ENCODE results near the gene NUP98.
"Not testable (repeated sequence)": the region's sequence is repeated elsewhere in the genome, so short reads cannot be mapped to it uniquely, and the experiment has no call there.

The NUP98 gene

GRCh38 chr11:3657331-3657730, 140.0 kb downstream of the NUP98 start:
- not testable (repeated sequence) for H3K4me1 ChIP-seq (ENCODE audit: control insufficient read depth, insufficient read depth, low read length, poor library complexity, severe bottlenecking); H3K4me3 ChIP-seq (ENCODE audit: extremely low read depth, insufficient read depth, low read length, poor library complexity, severe bottlenecking); H3K36me3 ChIP-seq (ENCODE audit: control insufficient read depth, insufficient read depth, low read length); H3K27ac ChIP-seq (ENCODE audit: low read depth, low read length, severe bottlenecking); H3K9me3 ChIP-seq (ENCODE audit: control insufficient read depth, low read length)
- 89 to 100% methylated on average over 2 to 4 of the region's 5 CpGs for WGBS, 2 experiments (ENCODE audit: insufficient coverage in 2 of 2)

GRCh38 chr11:3655547-3655946, 141.8 kb downstream of the NUP98 start:
- Histone ChIP-seq H3K27ac (ENCODE audit: low read depth, low read length, severe bottlenecking) (no peak overlapping the region), H3K4me3 (ENCODE audit: extremely low read depth, insufficient read depth, low read length, poor library complexity, severe bottlenecking) (no peak overlapping the region), H3K9me3 (ENCODE audit: control insufficient read depth, low read length) (no peaks in the 10 kb centered on the region), H3K36me3 (ENCODE audit: control insufficient read depth, insufficient read depth, low read length) (no peaks in the 10 kb centered on the region), H3K4me1 (ENCODE audit: control insufficient read depth, insufficient read depth, low read length, poor library complexity, severe bottlenecking) (no peaks in the 10 kb centered on the region)
- 83 to 84% methylated on average over 2 to 3 of the region's 3 CpGs for WGBS, 2 experiments (ENCODE audit: insufficient coverage in 2 of 2)

GRCh38 chr11:3652514-3652913, 144.8 kb downstream of the NUP98 start:
- H3K27ac ChIP-seq (ENCODE audit: low read depth, low read length, severe bottlenecking); H3K4me1 ChIP-seq (ENCODE audit: control insufficient read depth, insufficient read depth, low read length, poor library complexity, severe bottlenecking); H3K9me3 ChIP-seq (ENCODE audit: control insufficient read depth, low read length); H3K36me3 ChIP-seq (ENCODE audit: control insufficient read depth, insufficient read depth, low read length); H3K4me3 ChIP-seq (ENCODE audit: extremely low read depth, insufficient read depth, low read length, poor library complexity, severe bottlenecking): not testable (repeated sequence)
- WGBS, 2 experiments (ENCODE audit: insufficient coverage in 2 of 2), result 100% methylated on average over 1 of the region's 3 CpGs; no CpG with 5 or more reads in 1 of the 2 experiments

GRCh38 chr11:3649374-3649773, 148.0 kb downstream of the NUP98 start:
- H3K9me3 ChIP-seq (ENCODE audit: control insufficient read depth, low read length); H3K27ac ChIP-seq (ENCODE audit: low read depth, low read length, severe bottlenecking); H3K4me1 ChIP-seq (ENCODE audit: control insufficient read depth, insufficient read depth, low read length, poor library complexity, severe bottlenecking); H3K4me3 ChIP-seq (ENCODE audit: extremely low read depth, insufficient read depth, low read length, poor library complexity, severe bottlenecking); H3K36me3 ChIP-seq (ENCODE audit: control insufficient read depth, insufficient read depth, low read length): not testable (repeated sequence)
- WGBS, 2 experiments (ENCODE audit: insufficient coverage in 2 of 2), result 44 to 55% methylated on average over 6 of the region's 9 CpGs

GRCh38 chr11:3648843-3649242, 148.5 kb downstream of the NUP98 start:
- H3K4me1 ChIP-seq (ENCODE audit: control insufficient read depth, insufficient read depth, low read length, poor library complexity, severe bottlenecking); H3K36me3 ChIP-seq (ENCODE audit: control insufficient read depth, insufficient read depth, low read length); H3K27ac ChIP-seq (ENCODE audit: low read depth, low read length, severe bottlenecking); H3K4me3 ChIP-seq (ENCODE audit: extremely low read depth, insufficient read depth, low read length, poor library complexity, severe bottlenecking): not testable (repeated sequence)
- 94 to 96% methylated on average over 9 to 10 of the region's 13 CpGs for WGBS, 2 experiments (ENCODE audit: insufficient coverage in 2 of 2)
- peaks cover 10% of the 10 kb centered on the region for H3K9me3 ChIP-seq (ENCODE audit: control insufficient read depth, low read length)

DNA sequence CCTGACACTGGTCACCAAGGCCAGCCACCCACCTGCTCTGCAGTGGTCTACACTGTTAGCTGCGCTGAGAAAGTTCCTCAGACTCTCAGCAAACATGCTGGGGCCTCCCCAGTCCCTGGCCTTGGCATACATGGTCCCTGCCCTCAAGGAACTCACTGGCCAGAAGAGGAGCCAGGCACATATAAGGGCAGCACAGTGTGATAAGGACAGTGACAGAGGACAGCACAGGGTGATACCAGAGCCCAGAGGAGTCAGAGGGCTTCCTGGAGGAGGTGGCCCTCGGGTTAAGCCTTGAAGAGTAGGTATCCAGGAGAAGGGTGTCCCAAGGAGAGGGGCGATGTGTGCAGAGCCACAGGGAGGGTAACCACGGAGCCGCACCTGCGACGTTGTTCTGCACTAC, 151.8 kb downstream of the NUP98 start:
- 83 to 90% methylated on average over 7 of the region's 7 CpGs for whole genome bisulfite sequencing, 2 experiments (ENCODE audit: insufficient coverage in 2 of 2)
- H3K4me3 ChIP-seq (ENCODE audit: extremely low read depth, insufficient read depth, low read length, poor library complexity, severe bottlenecking), result no peak overlapping the region
- H3K9me3 ChIP-seq (ENCODE audit: control insufficient read depth, low read length), result peaks cover 10% of the 10 kb centered on the region
- H3K36me3 ChIP-seq (ENCODE audit: control insufficient read depth, insufficient read depth, low read length), result no peaks in the 10 kb centered on the region
- H3K4me1 ChIP-seq (ENCODE audit: control insufficient read depth, insufficient read depth, low read length, poor library complexity, severe bottlenecking), result no peaks in the 10 kb centered on the region
- no peak overlapping the region for H3K27ac ChIP-seq (ENCODE audit: low read depth, low read length, severe bottlenecking)

DNA sequence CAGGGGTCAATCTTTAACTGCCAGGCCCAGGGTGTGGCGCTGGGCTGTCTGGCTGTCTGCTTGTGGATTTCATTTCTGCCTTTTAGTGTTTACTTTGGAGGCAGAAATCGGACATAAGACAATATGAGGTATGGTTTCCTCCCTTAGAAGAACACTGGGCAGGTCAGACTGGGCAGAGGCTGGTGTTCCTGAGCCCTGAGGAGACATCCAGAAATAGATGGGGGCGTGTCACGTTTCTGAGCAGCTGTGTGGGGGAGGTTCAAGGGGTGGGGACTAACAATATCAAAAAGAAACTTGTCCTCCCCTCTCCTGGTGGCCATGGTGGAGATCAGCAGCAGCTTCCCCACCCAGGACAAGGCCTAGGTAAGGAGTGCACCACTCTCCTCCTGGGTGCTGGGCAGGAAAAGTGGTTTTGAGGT, 152.5 kb downstream of the NUP98 start, which contains the start of gene ART1:
ART1 (plus strand) TSS at position 312 of the 419 bp plus-strand sequence. CDS start 14,086 bp downstream, outside the sequence.
- 93 to 100% methylated on average over 2 of the region's 4 CpGs for WGBS, 2 experiments (ENCODE audit: insufficient coverage in 2 of 2)
- H3K36me3 ChIP-seq (ENCODE audit: control insufficient read depth, insufficient read depth, low read length), result no peaks in the 10 kb centered on the region
- H3K27ac ChIP-seq (ENCODE audit: low read depth, low read length, severe bottlenecking), result no peak within 1 kb of the TSS
- no peaks in the 10 kb centered on the region for H3K4me1 ChIP-seq (ENCODE audit: control insufficient read depth, insufficient read depth, low read length, poor library complexity, severe bottlenecking)
- peaks cover 10% of the 10 kb centered on the region for H3K9me3 ChIP-seq (ENCODE audit: control insufficient read depth, low read length)
- no peak within 1 kb of the TSS for H3K4me3 ChIP-seq (ENCODE audit: extremely low read depth, insufficient read depth, low read length, poor library complexity, severe bottlenecking)

GRCh38 chr11:3643102-3643546, 154.2 kb downstream of the NUP98 start:
- Histone ChIP-seq H3K4me3 (ENCODE audit: extremely low read depth, insufficient read depth, low read length, poor library complexity, severe bottlenecking) (peak overlapping the region; percentile 47), H3K9me3 (ENCODE audit: control insufficient read depth, low read length) (peaks cover 10% of the 10 kb centered on the region), H3K27ac (ENCODE audit: low read depth, low read length, severe bottlenecking) (peak overlapping the region; percentile 93)
- not testable (repeated sequence) for H3K4me1 ChIP-seq (ENCODE audit: control insufficient read depth, insufficient read depth, low read length, poor library complexity, severe bottlenecking); H3K36me3 ChIP-seq (ENCODE audit: control insufficient read depth, insufficient read depth, low read length)
- 55 to 59% methylated on average over 7 of the region's 11 CpGs for WGBS, 2 experiments (ENCODE audit: insufficient coverage in 2 of 2)

DNA sequence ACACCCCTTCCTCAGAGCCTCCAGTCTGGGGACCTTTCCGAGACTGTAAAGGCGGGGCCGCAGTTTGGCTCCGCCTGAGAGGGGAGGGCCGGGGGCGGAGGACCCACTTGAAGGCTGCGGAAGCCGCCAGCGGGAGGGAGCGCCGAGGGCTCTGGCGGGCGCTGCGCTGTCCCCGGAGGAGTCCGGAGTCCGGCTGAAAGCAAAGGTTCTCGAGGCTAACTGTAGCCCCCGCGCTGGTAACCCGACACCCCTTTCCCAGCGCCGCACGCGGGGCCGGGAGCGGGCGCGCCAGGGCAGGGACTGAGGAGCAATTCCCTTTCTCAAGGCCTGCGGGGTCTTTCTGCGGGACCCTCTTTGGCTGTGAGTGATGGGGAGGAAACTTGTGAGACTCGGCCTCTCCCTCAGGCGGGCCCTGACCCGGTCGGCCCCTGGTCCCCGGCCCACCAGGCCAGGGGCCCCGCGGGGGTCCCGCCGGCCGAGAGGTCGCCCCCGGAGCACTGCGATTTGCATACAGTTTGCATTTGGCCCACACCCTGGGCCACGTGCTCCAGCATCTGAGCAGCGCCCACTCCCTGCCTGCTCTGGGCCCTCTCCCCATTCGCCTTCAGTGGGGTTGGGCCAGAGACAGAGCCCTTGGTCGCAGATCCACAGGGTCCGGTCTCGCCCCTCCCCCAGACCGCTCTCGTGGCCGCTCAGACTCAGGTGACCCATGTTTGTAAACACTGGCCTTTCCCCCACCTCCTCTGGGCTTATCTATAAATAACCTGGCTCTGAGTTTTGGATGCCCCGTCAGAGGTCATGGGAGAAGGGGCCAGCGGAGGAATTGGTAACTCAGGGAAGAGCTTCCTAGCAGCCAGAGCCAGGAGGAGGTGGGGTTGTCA, 155.0 kb downstream of the NUP98 start:
- peaks cover 10% of the 10 kb centered on the region for H3K9me3 ChIP-seq (ENCODE audit: control insufficient read depth, low read length)
- H3K4me3 ChIP-seq (ENCODE audit: extremely low read depth, insufficient read depth, low read length, poor library complexity, severe bottlenecking), result peak overlapping the region; percentile 47
- H3K36me3 ChIP-seq (ENCODE audit: control insufficient read depth, insufficient read depth, low read length), result no peaks in the 10 kb centered on the region
- WGBS, 2 experiments (ENCODE audit: insufficient coverage in 2 of 2), result 0% methylated on average over 48 to 52 of the region's 55 CpGs
- H3K4me1 ChIP-seq (ENCODE audit: control insufficient read depth, insufficient read depth, low read length, poor library complexity, severe bottlenecking), result no peaks in the 10 kb centered on the region
- peak overlapping the region; percentile 93 for H3K27ac ChIP-seq (ENCODE audit: low read depth, low read length, severe bottlenecking)

- WGBS, 2 experiments (ENCODE audit: insufficient coverage in 2 of 2), result 19% methylated on average over 15 of the region's 21 CpGs; no CpG with 5 or more reads in 1 of the 2 experiments
- Histone ChIP-seq H3K4me1 (ENCODE audit: control insufficient read depth, insufficient read depth, low read length, poor library complexity, severe bottlenecking) (no peaks in the 10 kb centered on the region), H3K4me3 (ENCODE audit: extremely low read depth, insufficient read depth, low read length, poor library complexity, severe bottlenecking) (peak within 1 kb of the TSS; percentile 47), H3K9me3 (ENCODE audit: control insufficient read depth, low read length) (peaks cover 10% of the 10 kb centered on the region), H3K36me3 (ENCODE audit: control insufficient read depth, insufficient read depth, low read length) (no peaks in the 10 kb centered on the region), H3K27ac (ENCODE audit: low read depth, low read length, severe bottlenecking) (peak within 1 kb of the TSS; percentile 93)
These were observed 155.7 kb downstream of the NUP98 start, which contains the start of gene ART5 for GRCh38 chr11:3641701-3642070. Gene ART5 (minus strand): TSS chr11:3641992. CDS start chr11:3641862, 130 bp downstream.

DNA sequence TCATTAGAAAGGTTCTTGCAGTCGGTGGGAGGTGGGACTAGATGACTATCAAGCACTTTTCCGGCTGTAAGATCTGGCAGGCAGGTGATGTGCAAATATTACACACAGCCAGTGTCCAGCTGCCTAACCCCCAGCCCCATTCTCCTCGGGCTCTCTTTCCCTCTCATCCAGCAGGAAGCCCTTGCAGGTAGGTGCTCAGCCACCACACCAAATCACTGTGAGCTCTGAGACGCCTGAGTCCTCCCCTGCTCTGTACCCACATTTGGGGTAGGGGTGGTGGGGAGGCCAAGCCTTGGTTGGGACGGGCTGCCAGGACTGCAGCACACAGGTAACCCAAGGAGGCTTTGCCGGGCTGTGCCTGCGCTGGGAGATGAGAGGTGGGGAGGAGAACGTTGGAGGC, 156.2 kb downstream of the NUP98 start:
- 46 to 67% methylated on average over 5 to 7 of the region's 8 CpGs for WGBS, 2 experiments (ENCODE audit: insufficient coverage in 2 of 2)
- Histone ChIP-seq H3K4me3 (ENCODE audit: extremely low read depth, insufficient read depth, low read length, poor library complexity, severe bottlenecking) (peak overlapping the region; percentile 47), H3K4me1 (ENCODE audit: control insufficient read depth, insufficient read depth, low read length, poor library complexity, severe bottlenecking) (no peaks in the 10 kb centered on the region)

More for the DNA sequence above, 156.2 kb downstream of the NUP98 start:
- Histone ChIP-seq H3K9me3 (ENCODE audit: control insufficient read depth, low read length) (peaks cover 10% of the 10 kb centered on the region), H3K36me3 (ENCODE audit: control insufficient read depth, insufficient read depth, low read length) (no peaks in the 10 kb centered on the region), H3K27ac (ENCODE audit: low read depth, low read length, severe bottlenecking) (no peak overlapping the region)
